Skeletal muscle cell (primary cell): ENCODE results near the gene ZGRF1.
"Not testable (repeated sequence)": the region's sequence is repeated elsewhere in the genome, so short reads cannot be mapped to it uniquely, and the experiment has no call there.

ENCODE experiments used
- DNase-seq: peaks from one replicate; pipeline ENCODE4 v3.0.0-alpha.2; 2010; ENCODE audit warnings: low read depth
- H3K4me3 ChIP-seq: 2 replicates; pipeline ENCODE4 v1.5.1; 2011; ENCODE audit warnings: low read depth, mild to moderate bottlenecking, control low read depth, low read length, moderate library complexity

The ZGRF1 gene

DNA sequence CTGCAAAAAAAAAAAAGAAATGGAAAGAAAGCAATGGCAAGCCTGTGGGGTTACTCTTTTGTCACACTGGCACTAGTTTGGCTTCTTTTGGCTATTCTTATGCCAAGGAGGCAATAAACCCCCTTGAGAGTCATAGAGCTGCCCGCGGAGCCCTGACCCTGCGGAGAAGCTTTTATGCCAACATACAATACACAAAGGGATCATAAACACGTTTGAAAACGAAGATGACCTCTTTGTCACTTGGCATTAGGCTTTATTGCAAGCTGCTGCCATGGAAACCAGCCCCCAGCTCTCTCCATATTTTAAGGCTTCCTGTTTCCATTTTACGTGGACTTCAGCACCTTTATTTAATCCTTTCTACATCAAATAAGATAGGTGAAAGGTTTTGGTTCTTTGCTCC lies 128.4 kb downstream of the ZGRF1 start:
- no peak overlapping the region for H3K4me3 ChIP-seq
- no peak for DNase-seq

- no peak overlapping the region for H3K4me3 ChIP-seq
- DNase-seq, result no peak
These were observed 131.9 kb downstream of the ZGRF1 start for GRCh38 chr4:112504807-112505206.

DNA sequence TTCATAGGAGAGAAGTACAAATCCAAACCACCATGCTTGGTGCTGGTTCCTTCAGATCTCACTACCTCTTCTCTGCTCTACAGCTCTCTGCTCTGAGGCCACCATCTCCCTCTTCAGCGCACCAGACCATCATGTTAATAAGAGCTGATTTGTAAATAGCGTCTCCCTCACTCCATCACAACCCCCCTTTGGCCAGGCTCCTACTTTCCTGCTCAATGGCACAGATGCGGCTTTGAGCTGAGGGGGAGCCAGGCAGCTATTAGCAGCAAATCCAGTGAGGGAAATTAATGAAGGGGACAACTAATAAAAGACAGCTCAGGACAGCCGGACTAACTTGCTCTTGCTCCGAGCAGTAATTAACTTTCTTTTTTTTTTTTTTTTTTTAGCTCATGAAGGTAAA lies 133.8 kb downstream of the ZGRF1 start:
- H3K4me3 ChIP-seq, result no peak overlapping the region
- no peak for DNase-seq

- no peak overlapping the region for H3K4me3 ChIP-seq
- no peak for DNase-seq
These were observed 144.4 kb downstream of the ZGRF1 start for GRCh38 chr4:112492321-112492720.

DNA sequence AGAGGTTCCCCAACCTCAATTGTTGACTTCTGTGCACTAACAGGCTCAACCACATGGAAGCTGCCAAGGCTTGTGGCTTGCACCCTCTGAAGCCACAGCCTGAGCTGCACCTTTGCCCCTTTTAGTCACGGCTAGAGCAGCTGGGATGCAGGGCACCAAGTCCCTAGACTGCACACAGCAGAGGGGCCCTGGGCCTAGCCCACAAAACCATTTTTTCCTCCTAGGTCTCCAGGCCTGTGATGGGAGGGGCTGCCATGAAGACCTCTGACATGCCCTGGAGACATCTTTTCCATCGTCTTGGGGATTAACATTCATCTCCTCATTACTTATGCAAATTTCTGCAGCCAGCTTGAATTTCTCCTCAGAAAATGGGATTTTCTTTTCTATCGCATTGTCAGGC lies 145.9 kb downstream of the ZGRF1 start:
- not testable (repeated sequence) for DNase-seq, H3K4me3 ChIP-seq
